Stomach (tissue), 4 donors: ENCODE measurements around the gene UBE2Q2.

Source experiments
- EP300 ChIP-seq: sonication (generic); formaldehyde crosslinking; IDR thresholded peaks from one replicate; pipeline ENCODE4 v1.6.1; 2017; ENCODE audit warnings: antibody characterized with exemption
- POLR2A ChIP-seq, 4 donors: fragments of 450-650 bp; IDR thresholded peaks; one replicate each; pipeline ENCODE4 v1.6.1; 2016; ENCODE audit warnings: antibody characterized with exemption in 4 of 4, control low read depth in 2 of 4, mild to moderate bottlenecking in 1 of 4, moderate library complexity in 1 of 4
- POLR2AphosphoS5 ChIP-seq, 3 donors: sonication (generic); formaldehyde crosslinking; IDR thresholded peaks; one replicate each; pipeline ENCODE4 v1.6.1; 2016; ENCODE audit warnings: antibody characterized with exemption in 3 of 3
- TF ChIP-seq, protein P1 (sequence below), 7 experiments: fragments of 450-650 bp in 4 of 7; fragments of 200-600 bp in 3 of 7; sonication (generic) in 3 of 7; IDR thresholded peaks; one replicate each; pipeline ENCODE4 v1.5.1; 2016 to 2019; ENCODE audit warnings: antibody characterized with exemption in 7 of 7, control low read depth in 2 of 7, mild to moderate bottlenecking in 1 of 7

DNA sequence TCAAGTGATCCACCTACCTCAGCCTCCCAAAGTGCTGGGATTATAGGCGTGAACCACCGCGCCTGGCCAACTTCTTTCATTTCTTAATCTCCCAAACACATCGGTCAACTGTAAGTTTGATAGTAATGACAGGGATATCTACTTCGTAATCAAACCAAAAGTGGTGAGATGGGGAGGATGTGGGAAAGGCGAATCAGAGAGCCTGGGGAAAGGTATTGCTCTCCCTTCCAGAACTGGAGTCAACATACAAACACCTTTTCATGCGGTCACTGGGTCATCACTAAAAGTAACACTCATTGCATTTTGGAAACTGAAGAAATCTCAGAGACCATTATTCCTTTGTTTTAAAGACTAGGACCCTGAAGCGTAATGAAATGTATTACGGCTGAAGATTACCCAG is 14.8 kb upstream of the UBE2Q2 start:
- TF ChIP-seq EP300 (no peak), POLR2A (IDR thresholded peaks at IDR 0.05) (no peak), POLR2AphosphoS5 (IDR thresholded peaks at IDR 0.05) (no peak)
- TF ChIP-seq, protein P1, sequence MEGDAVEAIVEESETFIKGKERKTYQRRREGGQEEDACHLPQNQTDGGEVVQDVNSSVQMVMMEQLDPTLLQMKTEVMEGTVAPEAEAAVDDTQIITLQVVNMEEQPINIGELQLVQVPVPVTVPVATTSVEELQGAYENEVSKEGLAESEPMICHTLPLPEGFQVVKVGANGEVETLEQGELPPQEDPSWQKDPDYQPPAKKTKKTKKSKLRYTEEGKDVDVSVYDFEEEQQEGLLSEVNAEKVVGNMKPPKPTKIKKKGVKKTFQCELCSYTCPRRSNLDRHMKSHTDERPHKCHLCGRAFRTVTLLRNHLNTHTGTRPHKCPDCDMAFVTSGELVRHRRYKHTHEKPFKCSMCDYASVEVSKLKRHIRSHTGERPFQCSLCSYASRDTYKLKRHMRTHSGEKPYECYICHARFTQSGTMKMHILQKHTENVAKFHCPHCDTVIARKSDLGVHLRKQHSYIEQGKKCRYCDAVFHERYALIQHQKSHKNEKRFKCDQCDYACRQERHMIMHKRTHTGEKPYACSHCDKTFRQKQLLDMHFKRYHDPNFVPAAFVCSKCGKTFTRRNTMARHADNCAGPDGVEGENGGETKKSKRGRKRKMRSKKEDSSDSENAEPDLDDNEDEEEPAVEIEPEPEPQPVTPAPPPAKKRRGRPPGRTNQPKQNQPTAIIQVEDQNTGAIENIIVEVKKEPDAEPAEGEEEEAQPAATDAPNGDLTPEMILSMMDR (IDR thresholded peaks at IDR 0.05), result no peak
